OCI-LY1 (cell line): ENCODE results near the gene ABR.

Source experiments
- H2AFZ ChIP-seq: fragments of 200-600 bp; sonication (generic), shearing (Covaris generic); 2 replicates; pipeline ENCODE4 v1.6.0; 2014; ENCODE audit warnings: antibody characterized with exemption, mild to moderate bottlenecking, low read length
- H3F3A ChIP-seq: fragments of 200-600 bp; sonication (generic), shearing (Covaris generic); 2 replicates; pipeline ENCODE4 v1.6.0; 2014; ENCODE audit warnings: mild to moderate bottlenecking, antibody characterized with exemption, low read length, moderate library complexity; ENCODE audit not compliant: insufficient read depth
- H3K27ac ChIP-seq: fragments of 200-600 bp; sonication (generic); 2 replicates; pipeline ENCODE4 v1.5.1; 2014; ENCODE audit warnings: low read length, mixed run types, mild to moderate bottlenecking, low read depth; ENCODE audit not compliant: poor library complexity, severe bottlenecking
- H3K27me3 ChIP-seq: fragments of 200-600 bp; sonication (generic); 2 replicates; pipeline ENCODE4 v1.6.0; 2014; ENCODE audit warnings: antibody characterized with exemption, mild to moderate bottlenecking, low read length, moderate library complexity; ENCODE audit not compliant: insufficient read depth
- H3K36me3 ChIP-seq: fragments of 200-600 bp; sonication (generic); 2 replicates; pipeline ENCODE4 v1.6.1; 2014; ENCODE audit warnings: mild to moderate bottlenecking, antibody characterized with exemption, low read length, moderate library complexity, mixed read lengths; ENCODE audit not compliant: insufficient read depth
- H3K4me1 ChIP-seq: fragments of 200-600 bp; sonication (generic); 2 replicates; pipeline ENCODE4 v1.5.1; 2014; ENCODE audit warnings: mild to moderate bottlenecking, low read length, moderate library complexity; ENCODE audit not compliant: insufficient read depth, severe bottlenecking
- H3K4me2 ChIP-seq: fragments of 200-600 bp; sonication (generic), shearing (Covaris generic); 2 replicates; pipeline ENCODE4 v1.6.1; 2014; ENCODE audit warnings: low read length
- H3K4me3 ChIP-seq: fragments of 200-600 bp; sonication (generic); 2 replicates; pipeline ENCODE4 v1.5.1; 2014; ENCODE audit warnings: low read length, low read depth, mild to moderate bottlenecking, mixed read lengths; ENCODE audit not compliant: poor library complexity, severe bottlenecking
- H3K79me2 ChIP-seq: fragments of 200-600 bp; shearing (Covaris generic); 2 replicates; pipeline ENCODE4 v1.6.1; 2016; ENCODE audit warnings: mixed run types, low read length, mixed read lengths; ENCODE audit not compliant: insufficient read depth
- H3K9ac ChIP-seq: fragments of 200-600 bp; sonication (generic), shearing (Covaris generic); 2 replicates; pipeline ENCODE4 v1.6.1; 2014; ENCODE audit warnings: mild to moderate bottlenecking, low read length, mixed read lengths
- H3K9me2 ChIP-seq: fragments of 200-600 bp; sonication (generic), shearing (Covaris generic); 2 replicates; pipeline ENCODE4 v1.6.1; 2014; ENCODE audit warnings: low read depth, mild to moderate bottlenecking, low read length, mixed read lengths
- H3K9me3 ChIP-seq: fragments of 200-600 bp; shearing (Covaris generic); 2 replicates; pipeline ENCODE4 v1.6.1; 2014; ENCODE audit warnings: low read length, mixed read lengths
- H4K20me1 ChIP-seq: fragments of 200-600 bp; sonication (generic), shearing (Covaris generic); 2 replicates; pipeline ENCODE4 v1.6.0; 2016; ENCODE audit warnings: mild to moderate bottlenecking, low read length; ENCODE audit not compliant: insufficient read depth
- EZH2 ChIP-seq: fragments of 200-600 bp; sonication (generic), shearing (Covaris generic); IDR thresholded peaks from 2 replicates; pipeline ENCODE4 v1.8.0; 2017; ENCODE audit warnings: borderline replicate concordance, mixed run types, mild to moderate bottlenecking, antibody characterized with exemption, low read length, moderate library complexity, mixed read lengths
- TF ChIP-seq, protein P1 (sequence below): fragments of 200-600 bp; sonication (generic), shearing (Covaris generic); IDR thresholded peaks from 2 replicates; pipeline ENCODE4 v1.5.1; 2017; ENCODE audit warnings: mild to moderate bottlenecking, antibody characterized with exemption, low read length, moderate library complexity, mixed read lengths

Gene ABR

DNA sequence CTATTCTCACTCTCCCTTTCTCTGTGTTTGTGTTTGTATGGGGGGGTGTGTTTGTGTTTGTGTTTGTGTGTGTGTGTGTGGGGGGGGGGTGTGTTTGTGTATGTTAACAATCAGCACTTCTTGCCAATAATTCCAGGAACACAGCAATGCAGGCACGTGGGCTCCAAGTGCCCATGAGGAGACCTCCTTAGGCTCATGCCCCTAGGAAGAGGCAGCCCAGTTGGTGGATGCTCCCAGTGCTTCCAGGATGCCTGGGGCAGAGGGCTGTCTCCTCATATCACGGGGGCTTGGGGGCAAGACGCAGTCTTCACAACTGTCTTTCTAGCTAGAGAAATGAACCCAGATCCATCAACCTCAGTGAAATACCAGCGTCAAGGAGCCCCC, 9.9 kb downstream of the ABR start:
- Histone ChIP-seq H3K4me1 (peaks cover 8% of the 10 kb centered on the region), H3K27me3 (no peaks in the 10 kb centered on the region), H3K9me3 (no peaks in the 10 kb centered on the region), H4K20me1 (no peaks in the 10 kb centered on the region), H3K9me2 (no peaks in the 10 kb centered on the region), H3K27ac (no peak overlapping the region), H2AFZ (no peak overlapping the region), H3K4me2 (no peak overlapping the region), H3K4me3 (no peak overlapping the region), H3K36me3 (0 out of 2 replicates have a peak, but pooled peaks cover 3% of the 10 kb centered on the region), H3K79me2 (peaks cover 18% of the 10 kb centered on the region; the same call in 1 of the 2 replicates), H3F3A (no peaks in the 10 kb centered on the region), H3K9ac (no peak overlapping the region)
- TF ChIP-seq, protein P1, sequence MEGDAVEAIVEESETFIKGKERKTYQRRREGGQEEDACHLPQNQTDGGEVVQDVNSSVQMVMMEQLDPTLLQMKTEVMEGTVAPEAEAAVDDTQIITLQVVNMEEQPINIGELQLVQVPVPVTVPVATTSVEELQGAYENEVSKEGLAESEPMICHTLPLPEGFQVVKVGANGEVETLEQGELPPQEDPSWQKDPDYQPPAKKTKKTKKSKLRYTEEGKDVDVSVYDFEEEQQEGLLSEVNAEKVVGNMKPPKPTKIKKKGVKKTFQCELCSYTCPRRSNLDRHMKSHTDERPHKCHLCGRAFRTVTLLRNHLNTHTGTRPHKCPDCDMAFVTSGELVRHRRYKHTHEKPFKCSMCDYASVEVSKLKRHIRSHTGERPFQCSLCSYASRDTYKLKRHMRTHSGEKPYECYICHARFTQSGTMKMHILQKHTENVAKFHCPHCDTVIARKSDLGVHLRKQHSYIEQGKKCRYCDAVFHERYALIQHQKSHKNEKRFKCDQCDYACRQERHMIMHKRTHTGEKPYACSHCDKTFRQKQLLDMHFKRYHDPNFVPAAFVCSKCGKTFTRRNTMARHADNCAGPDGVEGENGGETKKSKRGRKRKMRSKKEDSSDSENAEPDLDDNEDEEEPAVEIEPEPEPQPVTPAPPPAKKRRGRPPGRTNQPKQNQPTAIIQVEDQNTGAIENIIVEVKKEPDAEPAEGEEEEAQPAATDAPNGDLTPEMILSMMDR, result no peak
- no peak for TF ChIP-seq EZH2

DNA sequence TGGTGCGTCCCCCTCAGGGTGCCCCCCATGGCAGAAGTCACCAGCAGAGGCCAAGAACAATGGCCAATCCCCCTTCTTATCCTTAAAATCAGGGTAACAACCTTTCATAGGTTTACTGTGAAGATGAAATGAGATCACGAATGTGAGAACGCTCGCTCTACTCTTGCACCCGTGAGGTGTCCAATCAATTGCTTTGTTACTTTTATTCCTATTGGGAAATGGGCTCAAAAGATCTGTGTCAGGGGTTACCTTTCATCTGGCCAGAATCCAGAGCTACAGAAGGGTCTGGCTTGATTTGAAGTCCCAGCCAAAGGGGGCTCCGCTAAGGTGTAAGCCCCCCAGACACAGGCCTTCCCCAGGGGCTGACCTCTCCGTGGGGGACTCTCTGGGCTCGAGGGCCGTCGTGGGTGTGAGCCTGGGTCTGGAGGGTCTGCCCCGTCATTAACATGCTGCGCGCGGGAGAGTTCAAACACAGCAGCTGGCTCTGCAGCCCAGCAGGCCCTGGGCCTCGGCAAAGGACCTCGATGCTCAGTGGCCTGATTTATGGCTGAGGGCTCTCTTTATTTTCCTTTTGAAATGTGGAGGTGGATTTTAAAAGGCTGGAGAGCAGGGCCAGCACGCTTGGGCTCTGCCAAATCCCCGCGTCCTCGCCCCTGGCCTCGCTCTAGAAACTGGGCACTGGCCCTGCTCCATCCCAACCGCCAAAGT, 10.4 kb downstream of the ABR start:
- H3K36me3 ChIP-seq, result 0 out of 2 replicates have a peak, but pooled peaks cover 3% of the 10 kb centered on the region
- TF ChIP-seq, protein P1, result no peak
- TF ChIP-seq EZH2, result no peak
- no peaks in the 10 kb centered on the region for H3K9me3 ChIP-seq
- H3K27ac ChIP-seq, result no peak overlapping the region
- H2AFZ ChIP-seq, result no peak overlapping the region
- no peaks in the 10 kb centered on the region; the same call in 1 of the 2 replicates for H4K20me1 ChIP-seq
- H3K79me2 ChIP-seq, result peaks cover 23% of the 10 kb centered on the region
- H3K4me1 ChIP-seq, result peaks cover 9% of the 10 kb centered on the region
- H3F3A ChIP-seq, result no peaks in the 10 kb centered on the region
- no peaks in the 10 kb centered on the region for H3K27me3 ChIP-seq
- H3K4me3 ChIP-seq, result no peak overlapping the region
- no peaks in the 10 kb centered on the region for H3K9me2 ChIP-seq
- H3K4me2 ChIP-seq, result no peak overlapping the region
- no peak overlapping the region for H3K9ac ChIP-seq

DNA sequence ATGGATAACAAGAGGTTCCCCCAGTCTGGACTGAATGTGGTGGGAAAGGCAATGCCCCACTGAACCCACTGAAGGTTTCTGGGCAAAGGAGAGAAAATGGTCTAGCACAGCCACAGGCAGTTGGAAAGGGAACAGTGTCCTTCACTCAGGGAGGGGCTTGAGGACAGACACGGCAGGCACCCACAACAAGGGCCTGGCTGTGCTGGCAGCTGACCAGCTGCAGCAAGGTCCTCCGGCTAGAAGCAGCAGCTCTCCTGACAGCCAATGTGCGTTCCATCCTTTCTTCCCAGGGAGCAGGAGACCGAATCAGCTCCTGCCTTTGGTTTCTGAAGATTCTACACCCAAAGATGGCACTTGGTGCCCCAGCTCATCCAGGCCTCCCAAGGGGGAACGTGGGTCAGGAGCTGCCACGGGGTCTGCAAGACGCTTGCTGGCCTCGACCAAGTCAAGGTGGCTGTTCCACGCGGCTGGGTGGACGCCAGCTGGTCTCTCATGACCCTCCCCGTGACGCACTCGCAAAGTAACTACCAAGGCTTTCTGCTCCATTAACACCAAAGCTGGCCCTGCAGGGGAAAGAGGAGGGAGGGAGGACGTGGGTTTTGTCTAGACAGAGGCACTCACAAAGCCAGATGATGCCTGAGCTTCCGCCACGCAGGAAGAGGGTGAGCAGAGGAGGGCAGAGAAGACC, 11.1 kb downstream of the ABR start:
- H3K36me3 ChIP-seq, result 0 out of 2 replicates have a peak, but pooled peaks cover 3% of the 10 kb centered on the region
- no peak overlapping the region for H3K27ac ChIP-seq
- H3F3A ChIP-seq, result no peaks in the 10 kb centered on the region
- no peak overlapping the region for H3K4me2 ChIP-seq
- no peaks in the 10 kb centered on the region for H3K9me2 ChIP-seq
- peaks cover 9% of the 10 kb centered on the region for H3K4me1 ChIP-seq
- H3K27me3 ChIP-seq, result no peaks in the 10 kb centered on the region
- H4K20me1 ChIP-seq, result no peaks in the 10 kb centered on the region; the same call in 1 of the 2 replicates
- H3K9me3 ChIP-seq, result no peaks in the 10 kb centered on the region
- TF ChIP-seq EZH2, result no peak
- TF ChIP-seq, protein P1, result no peak
- H3K9ac ChIP-seq, result no peak overlapping the region
- H2AFZ ChIP-seq, result no peak overlapping the region
- H3K79me2 ChIP-seq, result peaks cover 21% of the 10 kb centered on the region
- no peak overlapping the region for H3K4me3 ChIP-seq
